ENCODE data around the gene PRCC.
A peak's percentile ranks its signal among the peaks of the same experiment; 100 is the strongest.

PRCC gene

DNA sequence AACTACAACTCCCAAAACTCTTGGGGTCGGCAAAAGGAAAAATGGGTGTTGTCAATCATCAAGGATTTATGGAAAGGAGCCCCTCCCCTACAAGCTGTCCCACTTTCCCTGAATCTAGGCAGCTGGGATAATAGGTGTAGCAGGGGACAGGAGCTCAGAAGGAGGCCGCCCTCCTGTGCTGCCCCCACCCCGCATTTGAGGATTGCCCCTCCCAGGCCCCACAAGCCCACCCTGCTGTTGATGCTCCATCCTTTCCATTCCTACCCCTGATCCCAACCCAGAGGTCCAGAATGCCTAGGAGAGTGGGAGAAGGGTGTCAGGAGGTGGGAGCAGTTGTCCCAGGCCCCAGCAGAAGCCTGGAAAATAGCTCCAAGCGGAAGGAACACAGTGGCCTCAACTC, 24.5 kb upstream of the PRCC start:
- Histone ChIP-seq H3K36me3 (replicated peaks in 1 of 2; ENCODE audit: control insufficient read depth in 2 of 2, insufficient read depth in 2 of 2, low read length in 2 of 2) (peaks cover 26 to 58% of the 10 kb centered on the region in 2 donors), H2BK120ac (ENCODE audit: low read depth, low read length) (no peak overlapping the region), H2BK5ac (ENCODE audit: low read length) (no peak overlapping the region), H3K18ac (ENCODE audit: low read length) (no peak overlapping the region), H2AK5ac (ENCODE audit: low read depth, low read length) (no peak overlapping the region), H3K4ac (ENCODE audit: low read length) (no peak overlapping the region), H3K27ac (replicated peaks; ENCODE audit: low read length) (no peak overlapping the region), H3K27me3 (ENCODE audit: control insufficient read depth in 3 of 3, insufficient read depth in 3 of 3, low read depth in 1 of 3, low read length in 3 of 3) (no peaks in the 10 kb centered on the region), H3K9ac (ENCODE audit: low read depth, low read length, poor library complexity) (no peak overlapping the region), H2AFZ (ENCODE audit: low read length) (no peak overlapping the region), H3K4me3 (ENCODE audit: low read length in 2 of 2) (no peak overlapping the region), H3K9me3 (replicated peaks in 1 of 2; ENCODE audit: control insufficient read depth in 2 of 2, insufficient read depth in 1 of 2, low read depth in 1 of 2, low read length in 2 of 2) (no peaks in the 10 kb centered on the region), H2BK15ac (ENCODE audit: low read length) (no peak overlapping the region), H3K14ac (ENCODE audit: low read length) (no peak overlapping the region), H3K4me2 (ENCODE audit: insufficient read depth, low read length, poor library complexity, severe bottlenecking) (no peak overlapping the region), H3K23ac (ENCODE audit: low read depth, low read length, poor library complexity) (no peak overlapping the region), H3K4me1 (ENCODE audit: control insufficient read depth in 2 of 2, insufficient read depth in 1 of 2, low read depth in 1 of 2, low read length in 2 of 2) (peaks cover 19 to 31% of the 10 kb centered on the region in 2 donors), H2BK12ac (ENCODE audit: low read length) (no peak overlapping the region), H4K8ac (ENCODE audit: low read depth, low read length) (no peak overlapping the region), H4K91ac (ENCODE audit: low read depth, low read length, poor library complexity) (no peak overlapping the region), H3K79me1 (ENCODE audit: low read depth, low read length) (peaks cover 7% of the 10 kb centered on the region)
- WGBS, 2 donors (ENCODE audit: extremely low coverage in 2 of 2, insufficient read length in 2 of 2, insufficient replicate concordance in 1 of 2), result no CpG with 5 or more reads among the region's 4 CpGs
- DNase-seq (ENCODE audit: low spot score), result no peak

DNA sequence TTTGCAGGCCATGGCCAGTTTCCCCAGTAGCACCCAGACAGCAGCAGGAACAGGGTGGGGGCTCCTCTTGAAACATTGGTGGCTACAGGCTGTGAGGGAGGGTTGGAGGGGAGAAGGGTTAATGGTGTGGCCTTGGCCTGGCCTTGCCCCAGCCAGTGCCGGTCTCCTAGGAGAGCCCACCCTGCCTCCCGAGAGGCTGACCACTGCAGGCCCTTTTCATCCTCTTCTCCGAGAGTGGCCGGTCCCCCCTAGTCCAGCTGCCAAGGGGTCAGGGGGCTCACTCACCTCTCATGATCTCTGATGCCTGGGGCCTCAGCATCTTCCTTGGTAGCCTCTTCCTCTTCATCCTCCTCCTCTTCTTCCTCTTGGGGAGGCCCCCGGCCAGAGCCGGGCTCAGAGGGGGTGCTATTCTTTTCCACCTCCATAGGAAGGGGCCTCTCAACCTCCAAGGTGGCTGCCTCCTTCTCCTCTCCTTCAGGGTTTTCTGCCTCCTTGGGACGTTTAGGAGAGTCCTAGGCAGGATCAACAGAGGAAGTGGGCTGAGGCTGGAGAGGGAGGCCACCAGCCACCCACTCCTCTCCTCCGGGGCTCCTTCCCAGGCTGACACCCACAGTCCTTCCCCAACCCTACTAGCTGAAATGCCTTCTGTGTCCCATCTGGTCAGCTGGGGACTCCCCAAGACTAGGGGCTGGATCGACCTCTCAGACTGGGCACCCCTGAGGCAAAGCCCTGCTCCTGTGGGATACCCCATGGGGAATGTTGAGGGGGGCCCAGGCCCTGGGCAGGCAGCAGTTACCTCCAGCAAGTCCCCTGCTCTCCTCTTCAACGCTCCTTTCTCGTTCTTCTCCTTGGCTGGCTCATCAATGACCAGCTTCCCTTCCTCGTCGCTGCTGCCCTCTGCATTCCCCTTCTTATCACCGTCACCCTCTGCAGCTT, 23.7 kb upstream of the PRCC start:
- no peak for DNase-seq (ENCODE audit: low spot score)
- peaks cover 24 to 53% of the 10 kb centered on the region in 2 donors for H3K36me3 ChIP-seq (replicated peaks in 1 of 2; ENCODE audit: control insufficient read depth in 2 of 2, insufficient read depth in 2 of 2, low read length in 2 of 2)
- H2BK5ac ChIP-seq (ENCODE audit: low read length), result no peak overlapping the region
- H3K18ac ChIP-seq (ENCODE audit: low read length), result no peak overlapping the region
- H3K4me1 ChIP-seq (ENCODE audit: control insufficient read depth in 2 of 2, insufficient read depth in 1 of 2, low read depth in 1 of 2, low read length in 2 of 2), result peaks cover 27 to 39% of the 10 kb centered on the region in 2 donors
- no CpG with 5 or more reads among the region's 14 CpGs for WGBS, 2 donors (ENCODE audit: extremely low coverage in 2 of 2, insufficient read length in 2 of 2, insufficient replicate concordance in 1 of 2)
- no peak overlapping the region for H2AK5ac ChIP-seq (ENCODE audit: low read depth, low read length)
- H3K14ac ChIP-seq (ENCODE audit: low read length), result no peak overlapping the region
- no peak overlapping the region for H2BK120ac ChIP-seq (ENCODE audit: low read depth, low read length)
- no peak overlapping the region for H4K8ac ChIP-seq (ENCODE audit: low read depth, low read length)
- no peak overlapping the region for H3K9ac ChIP-seq (ENCODE audit: low read depth, low read length, poor library complexity)
- no peak overlapping the region for H3K4me2 ChIP-seq (ENCODE audit: insufficient read depth, low read length, poor library complexity, severe bottlenecking)
- peaks cover 7% of the 10 kb centered on the region for H3K79me1 ChIP-seq (ENCODE audit: low read depth, low read length)
- H2BK12ac ChIP-seq (ENCODE audit: low read length), result no peak overlapping the region
- no peak overlapping the region for H3K4me3 ChIP-seq (ENCODE audit: low read length in 2 of 2)
- H3K27me3 ChIP-seq (ENCODE audit: control insufficient read depth in 3 of 3, insufficient read depth in 3 of 3, low read depth in 1 of 3, low read length in 3 of 3), result no peaks in the 10 kb centered on the region
- H2AFZ ChIP-seq (ENCODE audit: low read length), result no peak overlapping the region
- peak overlapping the region; percentile 43 for H3K23ac ChIP-seq (ENCODE audit: low read depth, low read length, poor library complexity)
- no peak overlapping the region for H2BK15ac ChIP-seq (ENCODE audit: low read length)
- no peak overlapping the region for H3K4ac ChIP-seq (ENCODE audit: low read length)
- no peak overlapping the region for H4K91ac ChIP-seq (ENCODE audit: low read depth, low read length, poor library complexity)
- H3K27ac ChIP-seq (replicated peaks; ENCODE audit: low read length), result no peak overlapping the region
- H3K9me3 ChIP-seq (replicated peaks in 1 of 2; ENCODE audit: control insufficient read depth in 2 of 2, insufficient read depth in 1 of 2, low read depth in 1 of 2, low read length in 2 of 2), result no peaks in the 10 kb centered on the region

DNA sequence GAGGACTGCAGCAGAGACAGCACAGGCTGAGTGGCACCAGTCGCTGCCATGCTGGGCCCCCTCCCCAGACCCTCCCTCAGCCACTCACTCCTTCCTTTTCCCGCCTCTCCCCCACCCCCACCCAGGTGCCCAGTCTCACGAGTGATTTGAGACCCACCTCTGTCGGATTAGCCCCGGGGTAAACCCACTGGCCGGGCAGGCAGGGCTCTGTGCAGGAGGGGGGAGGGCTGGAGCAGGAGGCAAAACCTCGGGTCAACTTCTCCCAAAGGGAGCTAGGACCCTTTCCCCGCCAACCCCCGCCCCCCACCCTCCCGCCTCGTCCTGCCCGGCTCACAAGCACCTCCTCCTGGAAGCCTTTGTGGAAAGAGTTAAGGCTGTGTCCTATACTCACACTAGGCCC, 23.0 kb upstream of the PRCC start:
- Histone ChIP-seq H3K9ac (ENCODE audit: low read depth, low read length, poor library complexity) (no peak overlapping the region), H3K4ac (ENCODE audit: low read length) (no peak overlapping the region), H2BK5ac (ENCODE audit: low read length) (no peak overlapping the region), H3K23ac (ENCODE audit: low read depth, low read length, poor library complexity) (no peak overlapping the region), H2AFZ (ENCODE audit: low read length) (no peak overlapping the region), H3K4me3 (ENCODE audit: low read length in 2 of 2) (no peak overlapping the region), H3K14ac (ENCODE audit: low read length) (no peak overlapping the region), H4K8ac (ENCODE audit: low read depth, low read length) (no peak overlapping the region), H4K91ac (ENCODE audit: low read depth, low read length, poor library complexity) (no peak overlapping the region), H2BK120ac (ENCODE audit: low read depth, low read length) (no peak overlapping the region), H3K4me1 (ENCODE audit: control insufficient read depth in 2 of 2, insufficient read depth in 1 of 2, low read depth in 1 of 2, low read length in 2 of 2) (peaks cover 34 to 46% of the 10 kb centered on the region in 2 donors), H2BK12ac (ENCODE audit: low read length) (no peak overlapping the region), H3K27ac (replicated peaks; ENCODE audit: low read length) (no peak overlapping the region), H3K79me1 (ENCODE audit: low read depth, low read length) (peaks cover 7% of the 10 kb centered on the region), H3K9me3 (replicated peaks in 1 of 2; ENCODE audit: control insufficient read depth in 2 of 2, insufficient read depth in 1 of 2, low read depth in 1 of 2, low read length in 2 of 2) (no peaks in the 10 kb centered on the region), H3K36me3 (replicated peaks in 1 of 2; ENCODE audit: control insufficient read depth in 2 of 2, insufficient read depth in 2 of 2, low read length in 2 of 2) (peaks cover 24 to 52% of the 10 kb centered on the region in 2 donors), H2BK15ac (ENCODE audit: low read length) (no peak overlapping the region), H3K27me3 (ENCODE audit: control insufficient read depth in 3 of 3, insufficient read depth in 3 of 3, low read depth in 1 of 3, low read length in 3 of 3) (no peaks in the 10 kb centered on the region), H2AK5ac (ENCODE audit: low read depth, low read length) (no peak overlapping the region), H3K18ac (ENCODE audit: low read length) (no peak overlapping the region), H3K4me2 (ENCODE audit: insufficient read depth, low read length, poor library complexity, severe bottlenecking) (no peak overlapping the region)
- DNase-seq (ENCODE audit: low spot score), result no peak
- WGBS, 2 donors (ENCODE audit: extremely low coverage in 2 of 2, insufficient read length in 2 of 2, insufficient replicate concordance in 1 of 2), result no CpG with 5 or more reads among the region's 12 CpGs

DNA sequence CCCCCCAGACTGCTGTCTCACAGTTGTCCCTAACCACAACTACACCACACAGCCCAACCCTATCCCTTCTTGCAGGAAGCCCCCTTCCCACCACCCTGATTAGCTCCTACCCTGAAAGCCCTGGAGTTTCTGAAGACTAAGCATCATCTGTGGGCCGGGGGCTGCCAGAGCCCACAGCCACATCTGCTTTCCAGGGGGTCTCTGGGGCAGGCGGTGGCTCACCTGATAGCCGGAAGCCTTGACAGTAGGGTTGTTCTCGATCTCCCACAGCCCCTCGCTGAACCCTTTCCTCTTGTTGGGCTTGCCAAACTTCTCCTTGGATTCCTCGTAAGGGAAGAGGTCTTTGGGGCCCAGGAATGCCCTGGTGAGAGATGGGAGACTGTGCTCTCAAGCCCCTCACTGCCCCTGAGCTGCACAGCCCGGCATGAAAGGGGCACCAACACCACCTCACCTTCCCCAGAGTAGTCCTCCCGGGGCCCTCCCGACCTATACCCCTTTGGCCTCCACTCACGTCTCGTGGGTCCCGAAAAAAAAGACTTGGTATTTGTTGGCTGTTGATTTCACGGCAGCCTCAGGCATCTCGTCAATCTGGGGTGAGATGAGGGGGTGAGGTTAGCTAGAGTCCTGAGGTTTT, 22.4 kb upstream of the PRCC start:
- Histone ChIP-seq H3K4me2 (ENCODE audit: insufficient read depth, low read length, poor library complexity, severe bottlenecking) (no peak overlapping the region), H3K4ac (ENCODE audit: low read length) (no peak overlapping the region), H3K27ac (replicated peaks; ENCODE audit: low read length) (peak overlapping the region; percentile 18), H2AK5ac (ENCODE audit: low read depth, low read length) (peak overlapping the region; percentile 0), H3K4me1 (ENCODE audit: control insufficient read depth in 2 of 2, insufficient read depth in 1 of 2, low read depth in 1 of 2, low read length in 2 of 2) (peaks cover 38 to 52% of the 10 kb centered on the region in 2 donors), H2BK5ac (ENCODE audit: low read length) (no peak overlapping the region), H3K79me1 (ENCODE audit: low read depth, low read length) (peaks cover 7% of the 10 kb centered on the region), H3K36me3 (replicated peaks in 1 of 2; ENCODE audit: control insufficient read depth in 2 of 2, insufficient read depth in 2 of 2, low read length in 2 of 2) (peaks cover 24 to 57% of the 10 kb centered on the region in 2 donors), H3K9ac (ENCODE audit: low read depth, low read length, poor library complexity) (peak overlapping the region; percentile 52), H3K9me3 (replicated peaks in 1 of 2; ENCODE audit: control insufficient read depth in 2 of 2, insufficient read depth in 1 of 2, low read depth in 1 of 2, low read length in 2 of 2) (no peaks in the 10 kb centered on the region), H2BK120ac (ENCODE audit: low read depth, low read length) (no peak overlapping the region), H3K14ac (ENCODE audit: low read length) (no peak overlapping the region), H4K91ac (ENCODE audit: low read depth, low read length, poor library complexity) (no peak overlapping the region), H3K27me3 (ENCODE audit: control insufficient read depth in 3 of 3, insufficient read depth in 3 of 3, low read depth in 1 of 3, low read length in 3 of 3) (no peaks in the 10 kb centered on the region), H4K8ac (ENCODE audit: low read depth, low read length) (no peak overlapping the region), H2BK12ac (ENCODE audit: low read length) (no peak overlapping the region), H2BK15ac (ENCODE audit: low read length) (no peak overlapping the region), H3K23ac (ENCODE audit: low read depth, low read length, poor library complexity) (no peak overlapping the region), H2AFZ (ENCODE audit: low read length) (no peak overlapping the region), H3K18ac (ENCODE audit: low read length) (no peak overlapping the region), H3K4me3 (ENCODE audit: low read length in 2 of 2) (no peak overlapping the region)
- WGBS, 2 donors (ENCODE audit: extremely low coverage in 2 of 2, insufficient read length in 2 of 2, insufficient replicate concordance in 1 of 2), result no CpG with 5 or more reads among the region's 14 CpGs
- no peak for DNase-seq (ENCODE audit: low spot score)

Data from neuronal stem cell (in vitro differentiated cells).